SKM-1 treated with dmso at 0.1 percent for 144 hours (cell line): ENCODE measurements around the gene RPS23.
"Not testable (repeated sequence)": the region's sequence is repeated elsewhere in the genome, so short reads cannot be mapped to it uniquely, and the experiment has no call there.

ENCODE experiments used
- DNase-seq: peaks from one replicate; lab custom pipeline; 2025; ENCODE audit not compliant: unreplicated experiment; lab: John Stamatoyannopoulos, UW

The RPS23 gene

DNA sequence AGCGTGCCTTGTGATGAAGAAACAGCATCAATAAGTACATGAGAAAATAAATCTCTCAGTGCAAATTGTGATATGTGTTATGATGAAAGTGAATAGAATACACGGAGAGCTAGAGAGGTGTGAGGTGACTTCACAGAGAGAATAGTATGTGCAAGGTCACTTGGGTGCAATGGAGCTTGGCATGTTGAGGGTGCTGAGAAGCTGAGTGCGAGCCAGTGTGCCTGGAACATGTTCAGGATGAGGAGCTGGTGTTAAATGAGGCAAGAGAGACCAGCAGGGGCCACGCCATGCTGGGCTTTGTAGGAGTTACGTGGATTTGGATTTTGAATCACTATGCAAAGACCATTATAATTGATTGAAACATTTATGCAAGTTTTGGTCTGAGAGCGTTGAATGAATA, 12.8 kb upstream of the RPS23 start:
- no peak for DNase-seq

GRCh38 chr5:82290005-82290404, 11.9 kb upstream of the RPS23 start:
- DNase-seq: no peak

DNA sequence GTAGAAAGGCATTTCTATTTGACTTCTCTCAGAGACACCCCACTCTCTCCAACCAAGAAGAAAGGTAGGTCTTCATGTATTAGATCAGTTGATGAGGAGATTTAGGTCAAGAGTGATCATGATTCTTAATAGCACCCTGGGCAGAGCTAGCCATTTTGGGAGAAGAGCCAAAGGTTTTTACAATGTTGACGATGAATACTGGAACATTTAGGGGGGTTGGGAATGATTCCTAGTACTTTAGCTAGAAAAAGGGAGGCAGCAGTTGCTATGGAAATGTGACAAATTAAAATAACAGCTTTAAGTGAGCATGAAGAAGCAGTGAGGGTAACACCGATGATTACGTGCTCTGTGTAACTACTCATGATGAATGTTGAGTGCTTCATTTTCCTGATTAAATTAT, 9.5 kb upstream of the RPS23 start:
- DNase-seq: no peak

- DNase-seq: no peak
Observed at GRCh38 chr5:82285206-82285605, 7.1 kb upstream of the RPS23 start.

- DNase-seq: no peak
Observed at GRCh38 chr5:82283893-82284292, 5.7 kb upstream of the RPS23 start.

DNA sequence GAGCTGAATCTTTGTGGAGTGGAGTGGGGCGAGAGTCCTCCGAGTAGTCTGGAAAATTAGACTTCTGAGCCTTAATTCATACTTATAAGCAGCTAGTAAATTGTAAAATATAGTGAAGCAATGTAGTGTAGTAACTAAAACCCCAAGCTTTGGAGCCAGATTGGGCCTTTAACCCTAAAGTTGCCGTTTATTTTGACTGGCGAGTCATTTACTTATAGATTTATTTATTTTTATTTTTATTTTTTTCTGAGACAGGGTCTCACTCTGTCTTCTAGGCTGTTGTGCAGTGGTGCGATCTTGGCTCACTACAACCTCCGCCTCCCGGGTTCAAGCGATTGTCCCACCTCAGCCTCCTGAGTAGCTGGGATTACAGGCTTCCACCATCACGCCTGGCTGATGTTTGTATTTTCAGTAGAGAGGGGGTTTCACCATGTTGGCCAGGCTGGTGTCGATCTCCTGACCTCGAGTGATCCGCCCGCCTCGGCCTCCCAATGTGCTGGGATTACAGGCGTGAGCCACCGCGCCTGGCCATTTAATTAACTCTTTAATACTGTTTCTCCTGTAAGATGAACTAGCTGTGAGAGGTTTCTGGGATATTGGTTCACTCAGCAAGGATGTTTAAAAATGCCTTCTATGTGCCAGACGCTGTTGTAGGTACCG, 687 bp upstream of the RPS23 start:
- no peak for DNase-seq

GRCh38 chr5:82277613-82277986, 554 bp downstream of the RPS23 start:
- DNase-seq: no peak

DNA sequence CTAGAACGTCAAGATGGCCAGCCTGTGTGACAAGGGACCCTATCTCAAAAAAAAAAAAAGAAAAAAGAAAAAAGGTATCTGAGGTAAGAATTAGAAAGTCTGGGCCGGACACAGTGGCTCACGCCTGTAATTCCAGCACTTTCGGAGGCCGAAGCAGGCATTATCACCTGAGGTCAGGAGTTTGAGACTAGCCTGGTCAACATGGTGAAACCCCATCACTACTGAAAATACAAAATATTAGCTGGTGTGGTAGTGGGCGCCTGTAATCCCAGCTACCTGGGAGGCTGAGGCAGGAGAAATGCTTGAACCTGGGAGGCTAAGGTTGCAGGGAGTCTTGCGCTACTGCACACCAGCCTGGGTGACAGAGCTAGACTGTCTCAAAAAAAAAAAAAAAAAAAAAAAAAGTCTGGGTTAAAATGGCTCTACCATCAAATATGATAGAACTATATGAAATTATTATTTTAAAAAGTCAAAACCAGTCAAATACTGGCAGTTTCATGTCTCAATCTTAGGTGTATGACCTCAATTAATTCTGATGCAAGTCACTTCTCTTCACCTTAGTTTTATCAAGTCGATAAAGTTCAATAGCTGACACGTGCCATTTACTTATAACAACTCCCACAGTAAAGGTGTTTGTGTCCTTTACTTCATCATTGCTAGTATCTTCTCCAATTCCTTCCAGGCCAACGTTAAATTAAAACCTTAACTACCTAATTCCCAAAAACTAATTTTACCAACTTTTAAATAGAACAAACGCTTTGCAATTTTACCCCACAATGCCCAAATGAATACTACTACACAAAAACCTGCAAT, 1.1 kb downstream of the RPS23 start:
- no peak for DNase-seq

DNA sequence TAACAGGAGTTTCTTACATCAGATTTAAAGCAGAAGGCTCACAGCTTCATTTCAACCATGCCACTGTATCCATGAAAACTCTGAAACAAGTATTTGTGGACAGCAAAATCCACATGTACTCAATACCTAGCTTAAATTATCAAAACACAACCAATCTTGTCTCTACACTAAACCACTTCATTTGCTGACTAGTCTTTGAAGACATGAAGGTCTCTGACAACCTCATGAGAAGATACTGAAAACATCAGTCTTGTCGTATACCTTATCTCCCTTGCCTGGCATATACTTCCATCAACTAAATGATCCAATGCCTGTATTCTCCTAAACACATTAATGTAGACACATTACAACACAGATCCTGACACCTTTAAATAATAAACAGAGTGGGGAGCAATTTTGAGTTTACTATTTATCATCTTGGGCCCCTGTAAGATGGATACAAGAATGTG, 2.9 kb downstream of the RPS23 start:
- no peak for DNase-seq

GRCh38 chr5:82274343-82275211, 3.6 kb downstream of the RPS23 start:
- DNase-seq: no peak

DNA sequence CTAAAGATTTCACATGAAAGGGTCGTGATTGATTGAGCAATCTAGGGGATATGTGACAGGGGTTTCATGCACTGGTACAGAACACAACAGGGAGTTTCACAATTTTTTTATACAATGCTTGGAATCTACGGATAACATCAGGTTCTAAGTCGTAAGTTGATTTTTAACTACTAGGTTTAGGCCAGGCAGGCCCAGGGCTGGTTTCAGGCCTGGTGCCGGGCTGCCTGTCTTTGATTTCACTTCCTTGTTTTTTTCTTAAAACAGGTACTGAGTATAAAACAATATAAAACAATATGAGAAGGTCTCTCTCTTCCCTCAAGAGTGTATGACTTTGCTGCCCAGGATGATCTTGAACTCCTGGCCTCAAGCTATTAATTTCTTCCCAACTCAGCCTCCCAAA, 4.7 kb downstream of the RPS23 start:
- not testable (repeated sequence) for DNase-seq

GRCh38 chr5:82272571-82273356, 5.4 kb downstream of the RPS23 start:
- not testable (repeated sequence) for DNase-seq

DNA sequence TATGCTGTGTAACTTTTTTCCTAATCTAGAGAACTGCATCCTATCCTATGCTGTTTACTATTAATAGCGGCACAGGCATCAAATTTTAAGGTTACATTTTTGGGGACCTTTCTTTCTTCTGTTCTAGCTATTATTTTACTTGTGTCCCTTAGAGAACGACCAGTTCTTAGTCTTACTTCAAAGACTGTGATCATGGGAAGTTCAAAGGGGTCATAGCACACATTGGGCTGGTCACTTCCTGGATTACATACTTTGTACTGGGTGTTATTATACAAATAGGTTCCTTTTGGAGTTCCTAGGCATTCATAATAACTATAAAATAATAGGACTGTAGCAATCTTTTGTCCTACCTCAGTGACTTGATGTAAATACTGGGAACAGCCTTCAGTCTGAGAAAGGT, 8.8 kb downstream of the RPS23 start:
- DNase-seq: not testable (repeated sequence)

GRCh38 chr5:82267297-82267933, 10.7 kb downstream of the RPS23 start:
- DNase-seq: not testable (repeated sequence)

DNA sequence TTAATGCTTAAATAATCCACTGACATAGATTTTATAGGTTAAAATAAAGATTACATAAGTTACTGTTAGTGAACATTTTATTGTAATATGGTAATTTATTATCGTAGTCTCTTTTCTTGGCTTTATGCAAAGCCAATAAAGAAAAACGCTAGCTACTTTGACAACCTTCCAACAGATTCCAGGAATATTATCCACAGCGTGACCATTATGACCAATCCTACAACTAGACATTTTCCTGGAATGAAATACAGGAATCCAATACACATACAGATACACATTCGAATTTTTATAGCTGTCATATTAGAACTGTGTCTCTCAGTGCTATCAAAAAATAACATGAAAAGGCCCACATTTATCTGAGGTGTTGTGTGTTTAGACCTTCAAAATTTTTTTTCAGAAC, 13.1 kb downstream of the RPS23 start:
- DNase-seq: no peak

DNA sequence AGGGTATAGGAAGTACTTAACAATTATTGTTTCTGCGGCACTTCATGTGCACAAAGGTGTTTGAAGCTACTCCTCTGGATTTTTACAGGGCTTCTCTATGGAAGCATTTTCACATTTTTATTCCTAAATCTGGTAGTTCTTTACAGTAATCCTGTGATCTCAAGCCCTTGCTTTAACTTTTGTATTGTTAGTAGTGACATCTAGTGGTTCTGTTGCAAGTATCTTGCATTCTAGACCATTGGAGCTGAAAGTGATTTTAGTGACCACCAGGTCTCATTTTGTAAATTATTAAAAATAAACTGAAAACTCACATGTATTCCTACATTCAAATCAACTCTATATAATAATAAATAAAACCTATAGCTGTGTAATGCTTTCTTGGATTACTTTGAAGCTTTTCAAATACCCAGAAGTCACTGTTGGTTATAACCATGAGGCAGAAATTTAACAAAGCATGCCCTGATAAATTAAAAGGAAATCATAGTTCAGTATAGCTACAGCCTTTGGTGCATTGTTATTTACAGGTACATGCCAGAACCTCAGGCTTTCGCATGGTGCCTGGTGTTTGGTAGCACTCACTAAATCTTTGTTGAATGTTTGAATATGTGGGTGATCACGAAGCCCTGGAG, 18.9 kb downstream of the RPS23 start:
- peak; percentile 33 for DNase-seq

- DNase-seq: no peak
Observed at GRCh38 chr5:82257729-82258128, 20.4 kb downstream of the RPS23 start.

GRCh38 chr5:82257247-82257646, 20.9 kb downstream of the RPS23 start:
- no peak for DNase-seq

DNA sequence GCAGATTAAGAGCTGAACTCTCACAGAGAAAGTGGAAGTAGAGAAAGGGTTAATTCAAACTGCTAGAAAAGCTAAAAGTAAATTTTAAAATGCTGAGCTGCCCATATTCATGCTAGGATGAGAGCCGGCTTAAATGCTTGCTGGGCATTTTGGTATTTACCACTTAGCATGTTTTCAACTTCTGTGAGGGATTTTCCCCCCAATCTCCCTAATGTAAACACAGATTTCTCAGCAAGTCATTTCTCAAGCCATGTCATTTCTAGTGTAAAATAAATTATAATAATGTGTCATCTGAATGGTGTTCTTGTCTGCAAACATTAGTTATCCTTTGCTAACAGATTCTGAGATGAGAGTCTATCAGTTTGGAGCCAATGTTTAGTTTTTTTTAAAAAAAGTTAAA, 22.3 kb downstream of the RPS23 start:
- DNase-seq: no peak

DNA sequence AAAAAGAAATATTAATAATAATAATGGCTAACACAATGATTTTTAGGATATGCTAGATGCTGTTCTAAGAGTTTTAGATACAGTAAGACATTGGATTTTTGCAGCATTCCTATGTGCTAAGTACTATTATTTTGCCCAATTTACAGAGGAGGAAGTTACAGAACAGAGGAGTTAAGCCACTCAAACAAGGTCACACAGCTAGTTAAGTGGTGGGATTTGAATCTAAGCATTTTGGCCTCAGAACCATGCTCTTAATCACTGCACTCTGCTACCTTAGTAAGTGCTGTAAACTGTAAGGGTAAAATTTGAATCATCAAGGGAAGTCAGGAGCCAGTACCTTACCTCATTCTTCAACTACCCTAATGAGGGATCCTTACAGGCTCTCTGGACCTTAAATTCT, 25.4 kb downstream of the RPS23 start:
- DNase-seq: no peak
